BJ (cell line): ENCODE data around the gene B4GALT7. TPM values are rescaled to one million over a fixed set of nuclear protein-coding genes. Genes with fewer than 3 reads are reported as not detected.

Experiments used
- CTCF ChIA-PET: fragments of 350-600 bp; formaldehyde crosslinking; extraction: SDS; loops from one replicate; lab custom pipeline; 2021; ENCODE audit warnings: antibody characterized with exemption, inconsistent platforms; lab: Yijun Ruan, JAX
- POLR2A ChIA-PET: fragments of 300-600 bp; sonication (Branson Sonifier 250); formaldehyde crosslinking; extraction: SDS; loops from one replicate; lab custom pipeline; 2021; ENCODE audit warnings: antibody characterized with exemption; lab: Charles Lee
- DNase-seq: peaks from one replicate; pipeline ENCODE4 v3.0.0-alpha.2; 2011; ENCODE audit warnings: low read depth
- H3K27me3 ChIP-seq: 2 replicates; pipeline ENCODE4 v1.6.0; 2011; ENCODE audit warnings: low read length; ENCODE audit not compliant: control insufficient read depth, insufficient read depth
- H3K36me3 ChIP-seq: 2 replicates; pipeline ENCODE4 v1.5.1; 2011; ENCODE audit warnings: low read length; ENCODE audit not compliant: control insufficient read depth, insufficient read depth
- H3K4me3 ChIP-seq: 2 replicates; pipeline ENCODE4 v1.5.1; 2011; ENCODE audit warnings: low read depth, mild to moderate bottlenecking, control low read depth, low read length
- polyA minus RNA-seq: library from RNA; depleted of rRNA, polyadenylated mRNA; stranded (reverse); fragments of >200 nt; gene quantifications from 2 replicates; pipeline ENCODE4 v1.2.3, GENCODE V29; 2011; rRNA and poly(A)+ RNA removed
- polyA plus RNA-seq: library from polyadenylated mRNA; depleted of rRNA; stranded (reverse); fragments of >200 nt; gene quantifications from 2 replicates; pipeline ENCODE4 v1.2.3, GENCODE V29; 2011; rRNA removed
- TF ChIP-seq, protein P1 (sequence below): IDR thresholded peaks from 2 replicates; pipeline ENCODE4 v1.5.1; 2011; ENCODE audit warnings: low read depth, mild to moderate bottlenecking, control low read depth, inconsistent platforms, low read length, moderate library complexity; ENCODE audit not compliant: insufficient read depth

The B4GALT7 gene, protein sequence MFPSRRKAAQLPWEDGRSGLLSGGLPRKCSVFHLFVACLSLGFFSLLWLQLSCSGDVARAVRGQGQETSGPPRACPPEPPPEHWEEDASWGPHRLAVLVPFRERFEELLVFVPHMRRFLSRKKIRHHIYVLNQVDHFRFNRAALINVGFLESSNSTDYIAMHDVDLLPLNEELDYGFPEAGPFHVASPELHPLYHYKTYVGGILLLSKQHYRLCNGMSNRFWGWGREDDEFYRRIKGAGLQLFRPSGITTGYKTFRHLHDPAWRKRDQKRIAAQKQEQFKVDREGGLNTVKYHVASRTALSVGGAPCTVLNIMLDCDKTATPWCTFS
- polyA plus RNA-seq (23.2 and 39.5 TPM in 2 replicates), polyA minus RNA-seq (14.4 and 22.3 TPM in 2 replicates)

DNA sequence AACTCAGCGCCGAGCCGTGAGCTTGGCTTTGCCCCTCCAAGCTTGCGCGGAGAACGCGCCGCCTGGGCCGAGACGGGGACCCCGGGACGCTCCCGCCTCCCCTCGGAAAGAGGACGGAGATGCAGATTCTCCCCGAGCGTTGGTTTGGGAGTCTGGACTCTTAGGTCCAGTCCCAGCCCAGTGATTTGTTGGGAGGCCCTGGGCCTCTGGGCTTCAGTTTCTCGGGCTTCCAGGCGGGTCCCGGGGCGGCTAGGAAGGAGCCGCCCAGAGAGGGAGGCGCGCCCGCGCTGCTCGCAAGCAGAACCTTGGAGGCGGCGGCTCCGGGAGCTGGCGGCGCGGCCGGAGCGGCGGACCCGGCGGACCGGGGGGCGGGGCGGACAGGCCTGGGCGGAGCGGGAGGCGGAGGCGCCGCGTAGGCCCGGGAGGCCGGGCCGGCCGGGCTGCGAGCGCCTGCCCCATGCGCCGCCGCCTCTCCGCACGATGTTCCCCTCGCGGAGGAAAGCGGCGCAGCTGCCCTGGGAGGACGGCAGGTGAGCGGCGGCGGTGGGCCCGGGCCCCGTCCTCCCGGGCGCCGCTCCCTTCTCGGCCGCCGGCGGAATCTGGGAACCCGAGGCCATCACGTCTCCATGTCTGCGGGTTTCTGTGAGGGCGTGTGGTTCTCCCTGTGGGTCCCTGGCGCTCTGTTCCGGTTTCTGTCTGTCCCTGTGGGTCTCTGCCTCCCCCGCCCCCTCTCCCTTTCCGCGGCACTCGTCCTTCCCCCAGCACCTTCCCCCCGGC, at the start of gene B4GALT7:
B4GALT7 (plus strand) TSS at position 402 of the 777 bp plus-strand sequence; CDS start at position 481, 79 bp downstream.
- peak within 1 kb of the TSS; percentile 92 for H3K4me3 ChIP-seq
- H3K36me3 ChIP-seq, result peaks cover 12% of the 10 kb centered on the region
- no peaks in the 10 kb centered on the region for H3K27me3 ChIP-seq
- TF ChIP-seq, protein P1, sequence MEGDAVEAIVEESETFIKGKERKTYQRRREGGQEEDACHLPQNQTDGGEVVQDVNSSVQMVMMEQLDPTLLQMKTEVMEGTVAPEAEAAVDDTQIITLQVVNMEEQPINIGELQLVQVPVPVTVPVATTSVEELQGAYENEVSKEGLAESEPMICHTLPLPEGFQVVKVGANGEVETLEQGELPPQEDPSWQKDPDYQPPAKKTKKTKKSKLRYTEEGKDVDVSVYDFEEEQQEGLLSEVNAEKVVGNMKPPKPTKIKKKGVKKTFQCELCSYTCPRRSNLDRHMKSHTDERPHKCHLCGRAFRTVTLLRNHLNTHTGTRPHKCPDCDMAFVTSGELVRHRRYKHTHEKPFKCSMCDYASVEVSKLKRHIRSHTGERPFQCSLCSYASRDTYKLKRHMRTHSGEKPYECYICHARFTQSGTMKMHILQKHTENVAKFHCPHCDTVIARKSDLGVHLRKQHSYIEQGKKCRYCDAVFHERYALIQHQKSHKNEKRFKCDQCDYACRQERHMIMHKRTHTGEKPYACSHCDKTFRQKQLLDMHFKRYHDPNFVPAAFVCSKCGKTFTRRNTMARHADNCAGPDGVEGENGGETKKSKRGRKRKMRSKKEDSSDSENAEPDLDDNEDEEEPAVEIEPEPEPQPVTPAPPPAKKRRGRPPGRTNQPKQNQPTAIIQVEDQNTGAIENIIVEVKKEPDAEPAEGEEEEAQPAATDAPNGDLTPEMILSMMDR, result no peak
- DNase-seq, result no peak
- ChIA-PET POLR2A (interaction anchor here (0.6 to 0.8 kb wide), 2 partner anchors 72 to 103 kb away, joined by 3 to 10 read pairs; partner anchors contain the start of gene PDLIM7), CTCF (interaction anchor here (0.8 kb wide), 1 partner anchor 197 kb away, joined by 3 read pairs; no protein-coding TSS in a partner anchor)

DNA sequence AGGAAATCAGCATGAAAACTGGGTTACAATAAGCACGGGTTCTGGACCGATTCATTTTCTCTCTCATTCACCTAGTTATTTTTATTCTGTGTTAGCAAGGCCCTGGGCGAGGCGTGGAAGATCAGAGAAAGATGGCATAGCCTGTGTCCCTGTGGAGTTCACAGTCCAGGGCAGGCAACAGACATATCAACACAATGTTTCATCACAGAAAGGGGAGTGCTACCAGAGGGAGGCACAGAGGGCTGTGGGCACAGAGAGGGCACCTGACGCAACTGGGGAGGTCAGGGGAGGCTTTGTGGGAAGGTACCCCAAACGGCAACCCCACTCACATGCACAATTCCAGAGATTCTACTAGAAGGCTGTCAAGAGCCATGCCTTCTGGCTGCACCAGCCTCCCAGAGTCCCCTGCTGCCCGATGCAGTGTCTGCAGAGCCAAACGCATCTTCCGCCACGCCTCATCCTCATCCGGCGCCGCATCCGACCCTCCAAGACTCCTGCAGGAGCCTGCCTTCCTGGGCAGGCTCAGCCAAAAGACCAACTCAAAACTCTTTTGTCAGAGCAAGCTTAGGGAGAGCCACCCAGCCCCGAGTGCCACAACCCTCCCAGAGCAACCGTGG, 47.0 kb upstream of the B4GALT7 start:
- 0 out of 2 replicates have a peak, but pooled peaks cover 3% of the 10 kb centered on the region for H3K36me3 ChIP-seq
- POLR2A ChIA-PET, result no interaction called here
- peak overlapping the region; percentile 89 for H3K4me3 ChIP-seq
- CTCF ChIA-PET, result interaction anchor here (0.9 to 1.2 kb wide), 2 partner anchors 14 to 52 kb away, joined by 4 read pairs; no protein-coding TSS in a partner anchor
- TF ChIP-seq, protein P1, result peak; percentile 28; the same call in 1 of the 2 replicates
- no peaks in the 10 kb centered on the region for H3K27me3 ChIP-seq
- DNase-seq, result no peak

DNA sequence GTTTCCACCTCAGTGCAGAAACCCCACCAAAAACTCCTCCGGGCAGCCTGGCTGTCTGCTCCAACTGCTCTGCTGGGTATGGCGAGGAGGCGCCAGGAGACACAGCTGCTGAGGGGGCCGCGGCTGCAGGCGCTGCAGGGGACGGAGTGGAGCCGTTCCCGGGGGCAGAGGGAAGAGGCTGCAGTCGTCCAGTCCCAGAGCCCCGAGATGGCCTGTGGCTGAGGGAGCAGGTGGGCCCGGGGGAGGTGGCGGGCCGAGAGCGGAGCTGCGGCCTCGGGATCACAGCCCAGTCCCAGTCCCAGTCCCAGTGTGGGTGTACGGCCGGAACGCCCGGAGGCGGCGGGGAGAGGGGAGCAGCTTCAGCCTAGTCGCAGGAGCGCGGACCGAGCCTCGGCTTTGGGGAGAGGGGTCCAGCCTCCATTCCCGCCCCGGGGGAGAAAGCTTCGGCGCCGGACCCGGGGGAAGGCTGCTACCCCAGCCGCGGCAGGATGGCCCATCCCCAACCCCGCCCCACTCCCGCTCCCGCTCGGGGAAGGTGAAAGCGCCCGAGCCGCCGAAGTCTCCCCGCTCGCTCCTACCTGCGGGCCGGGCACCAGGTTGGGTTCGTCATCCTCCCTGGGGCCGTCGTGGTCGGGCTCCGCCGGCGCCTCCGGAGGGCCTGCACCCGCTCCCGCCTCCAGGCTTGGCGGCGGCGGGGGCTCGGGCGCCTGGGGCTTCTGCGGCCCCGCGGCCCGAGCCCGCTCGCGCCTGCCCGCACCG, 46.1 kb upstream of the B4GALT7 start:
- ChIA-PET POLR2A (no interaction called here), CTCF (interaction anchor here (1.2 kb wide), 1 partner anchor 52 kb away, joined by 4 read pairs; no protein-coding TSS in a partner anchor)
- H3K27me3 ChIP-seq, result no peaks in the 10 kb centered on the region
- TF ChIP-seq, protein P1, result no peak
- no peak for DNase-seq
- H3K36me3 ChIP-seq, result 0 out of 2 replicates have a peak, but pooled peaks cover 3% of the 10 kb centered on the region
- peak overlapping the region; percentile 89 for H3K4me3 ChIP-seq

DNA sequence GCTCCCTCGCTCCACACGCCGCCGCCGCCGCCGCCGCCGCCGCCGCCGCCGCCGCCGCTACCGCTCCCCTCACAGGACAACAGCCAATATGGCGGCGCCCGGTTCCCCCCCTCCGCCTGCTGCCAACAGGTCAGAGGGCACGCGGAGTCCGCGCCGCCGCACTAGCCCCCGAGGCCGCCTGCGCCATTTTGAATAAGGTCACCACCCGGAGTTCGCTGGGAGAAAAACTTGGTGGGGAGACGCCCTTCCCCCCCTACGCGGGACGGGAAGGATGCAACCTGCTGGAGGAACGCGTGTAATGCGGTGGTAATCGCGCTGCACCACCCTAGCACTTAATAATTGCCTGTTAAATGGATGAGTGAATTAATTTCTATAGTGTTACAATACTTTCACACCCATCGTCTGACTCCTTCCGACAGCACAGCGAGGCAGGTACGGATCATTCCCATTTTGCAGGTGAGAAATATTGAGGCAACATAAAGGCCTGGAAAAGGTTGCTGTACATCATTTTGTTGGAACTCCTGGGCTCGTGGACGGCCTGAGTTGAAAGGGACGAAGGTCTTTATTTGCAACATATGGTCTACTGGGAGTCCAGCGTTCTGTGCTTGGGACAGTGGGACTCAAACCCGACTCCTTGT, 45.3 kb upstream of the B4GALT7 start, which contains the start of gene FAM193B:
FAM193B (minus strand) TSS at position 90 of the 638 bp plus-strand sequence. CDS start 105 bp downstream, outside the sequence.
- TF ChIP-seq, protein P1, result peak; percentile 50
- Histone ChIP-seq H3K4me3 (peak within 1 kb of the TSS; percentile 89), H3K36me3 (0 out of 2 replicates have a peak, but pooled peaks cover 3% of the 10 kb centered on the region), H3K27me3 (no peaks in the 10 kb centered on the region)
- DNase-seq, result peak; percentile 49
- POLR2A ChIA-PET, result no interaction called here
- CTCF ChIA-PET, result interaction anchor here (1.2 kb wide), 1 partner anchor 53 kb away, joined by 4 read pairs; no protein-coding TSS in a partner anchor
